CD4-positive, alpha-beta T cell treated with Interleukin-17A for 1 hour (primary cell): ENCODE measurements around the gene PVALEF.
"Not testable (repeated sequence)": the region's sequence is repeated elsewhere in the genome, so short reads cannot be mapped to it uniquely, and the experiment has no call there.

Source experiments
- DNase-seq: peaks from one replicate; pipeline ENCODE4 v3.0.0-alpha.2; 2020

The PVALEF gene

GRCh38 chr17:81222906-81223761 is 57.8 kb downstream of the PVALEF start, which contains the start of gene CEP131:
Gene CEP131, minus strand, starts transcription at chr17:81222965. Its CDS starts 2,909 bp downstream, at chr17:81220056.
- peak; percentile 99 for DNase-seq

- DNase-seq: peak; percentile 13
These were observed 58.4 kb downstream of the PVALEF start for GRCh38 chr17:81223762-81224130.

GRCh38 chr17:81227630-81228029 is 62.3 kb downstream of the PVALEF start:
- DNase-seq: not testable (repeated sequence)

- no peak for DNase-seq
These were observed 63.1 kb downstream of the PVALEF start for GRCh38 chr17:81228420-81228819.

GRCh38 chr17:81228834-81229665 is 63.7 kb downstream of the PVALEF start:
- no peak for DNase-seq

GRCh38 chr17:81229666-81229920 is 64.3 kb downstream of the PVALEF start:
- no peak for DNase-seq

- no peak for DNase-seq
These were observed 64.9 kb downstream of the PVALEF start for GRCh38 chr17:81230043-81230820.

- DNase-seq: no peak
These were observed 65.9 kb downstream of the PVALEF start for GRCh38 chr17:81231121-81231645.

GRCh38 chr17:81231766-81232581 is 66.7 kb downstream of the PVALEF start:
- no peak for DNase-seq
